ENCODE results near the gene RANBP17.
A peak's percentile ranks its signal among the peaks of the same experiment; 100 is the strongest.

Gene RANBP17

GRCh38 chr5:170939178-170939577 is 77.4 kb downstream of the RANBP17 start (continued):
- no peak for TF ChIP-seq ZNF16 (tag by site-specific recombination; IDR thresholded peaks at IDR 0.05; ENCODE audit: low read depth)
- TF ChIP-seq PBX3 (CRISPR knock-in tag; IDR thresholded peaks at IDR 0.05) = no peak
- peak; percentile 72 for TF ChIP-seq ZBTB8A (tag by site-specific recombination; IDR thresholded peaks at IDR 0.05)
- no peak for TF ChIP-seq ZNF530 (tag by site-specific recombination; IDR thresholded peaks at IDR 0.05; ENCODE audit: low read depth)
- TF ChIP-seq ZXDB (tag by site-specific recombination; IDR thresholded peaks at IDR 0.05) = peak; percentile 32; the same call in 1 of the 2 replicates
- TF ChIP-seq HIC1 (tag by site-specific recombination; IDR thresholded peaks at IDR 0.05) = no peak
- TF ChIP-seq ZFP69B (tag by site-specific recombination; IDR thresholded peaks at IDR 0.05) = no peak
- peak; percentile 23; the same call in 1 of the 2 replicates for TF ChIP-seq ZNF629 (tag by site-specific recombination; IDR thresholded peaks at IDR 0.05)
- 0 out of 2 replicates have a peak, but pooled peaks have one; percentile 34 for TF ChIP-seq ZNF558 (tag by site-specific recombination; IDR thresholded peaks at IDR 0.05)
- peak; percentile 84 for TF ChIP-seq ZNF518A (tag by site-specific recombination; conservative IDR thresholded peaks at IDR 0.05; ENCODE audit: low read depth)
- no peak for TF ChIP-seq ZNF10 (tag by site-specific recombination; IDR thresholded peaks at IDR 0.05)
- TF ChIP-seq ZNF112 (tag by site-specific recombination; IDR thresholded peaks at IDR 0.05) = no peak
- peak; percentile 78 for TF ChIP-seq ZNF426 (tag by site-specific recombination; IDR thresholded peaks at IDR 0.05)
- TF ChIP-seq ZNF18 (tag by site-specific recombination; IDR thresholded peaks at IDR 0.05) = no peak
- TF ChIP-seq ZBTB11 (tag by site-specific recombination; conservative IDR thresholded peaks at IDR 0.05; ENCODE audit: low read depth) = peak; percentile 68
- TF ChIP-seq ZNF529 (tag by site-specific recombination; IDR thresholded peaks at IDR 0.05; ENCODE audit: insufficient replicate concordance) = no peak
- TF ChIP-seq REST (tag by site-specific recombination; IDR thresholded peaks at IDR 0.05) = peak; percentile 60; the same call in 1 of the 2 replicates
- peak; percentile 53; the same call in 1 of the 2 replicates for TF ChIP-seq ZNF580 (tag by site-specific recombination; IDR thresholded peaks at IDR 0.05)
- peak; percentile 64 for TF ChIP-seq ZNF623 (tag by site-specific recombination; IDR thresholded peaks at IDR 0.05)
- peak; percentile 82 for TF ChIP-seq ZNF555 (tag by site-specific recombination; conservative IDR thresholded peaks at IDR 0.05)
